CD8-positive, alpha-beta memory T cell (primary cell): ENCODE results near the gene LYPD6B. TPM values are rescaled to one million over a fixed set of nuclear protein-coding genes. Genes with fewer than 3 reads are reported as not detected.

Experiments
- CTCF ChIA-PET: fragments of 350-600 bp; sonication (Branson Sonifier 250); formaldehyde crosslinking; loops from one replicate; lab custom pipeline; 2021; ENCODE audit warnings: antibody characterized with exemption; lab: Charles Lee
- POLR2A ChIA-PET: fragments of 350-600 bp; sonication (Branson Sonifier 250); formaldehyde crosslinking; loops from one replicate; lab custom pipeline; 2021; ENCODE audit warnings: antibody characterized with exemption; lab: Charles Lee
- DNase-seq, 5 donors: peaks; one replicate each; pipeline versions ENCODE4 v3.0.0 to v3.0.0-alpha.2; 2020 to 2022; ENCODE audit warnings: mixed read lengths in 1 of 5
- H3K27ac ChIP-seq: one replicate; pipeline ENCODE4 v1.7.0; 2013; ENCODE audit warnings: low read depth, mild to moderate bottlenecking, low read length, moderate library complexity
- H3K27me3 ChIP-seq: 2 replicates; pipeline ENCODE4 v1.7.0; 2013; ENCODE audit warnings: low read length, mild to moderate bottlenecking; ENCODE audit not compliant: insufficient read depth, poor library complexity, severe bottlenecking
- H3K36me3 ChIP-seq: 2 replicates; pipeline ENCODE4 v1.7.0; 2013; ENCODE audit warnings: mild to moderate bottlenecking, low read length, moderate library complexity; ENCODE audit not compliant: insufficient read depth
- H3K4me1 ChIP-seq: 2 replicates; pipeline ENCODE4 v1.7.0; 2013; ENCODE audit warnings: mild to moderate bottlenecking, low read length, moderate library complexity; ENCODE audit not compliant: insufficient read depth
- H3K4me3 ChIP-seq: 2 replicates; pipeline ENCODE4 v1.7.0; 2013; ENCODE audit warnings: mild to moderate bottlenecking, low read length
- H3K9me3 ChIP-seq: 2 replicates; pipeline ENCODE4 v1.7.0; 2013; ENCODE audit warnings: mild to moderate bottlenecking, low read length
- H3K27ac Mint-ChIP-seq, 8 donors: one replicate each; pipeline ENCODE4 v1.8.0; 2020 to 2021; ENCODE audit warnings: mixed read lengths in 8 of 8, mild to moderate bottlenecking in 6 of 8, inconsistent platforms in 3 of 8, moderate library complexity in 3 of 8
- H3K27me3 Mint-ChIP-seq, 2 donors: one replicate each; pipeline ENCODE4 v1.8.0; 2020 to 2021; ENCODE audit warnings: mixed read lengths in 2 of 2, mild to moderate bottlenecking in 1 of 2, moderate library complexity in 1 of 2
- H3K36me3 Mint-ChIP-seq, 3 donors: one replicate each; pipeline ENCODE4 v1.8.0; 2020 to 2021; ENCODE audit warnings: mixed read lengths in 3 of 3, inconsistent platforms in 1 of 3, mild to moderate bottlenecking in 1 of 3
- H3K4me1 Mint-ChIP-seq, 3 donors: one replicate each; pipeline ENCODE4 v1.8.0; 2020 to 2021; ENCODE audit warnings: mixed read lengths in 3 of 3, inconsistent platforms in 1 of 3, mild to moderate bottlenecking in 1 of 3
- H3K4me3 Mint-ChIP-seq, 7 donors: one replicate each; pipeline ENCODE4 v1.8.0; 2020 to 2021; ENCODE audit warnings: mixed read lengths in 7 of 7, mild to moderate bottlenecking in 6 of 7, moderate library complexity in 4 of 7, inconsistent platforms in 2 of 7
- H3K9me3 Mint-ChIP-seq, 5 donors: one replicate each; pipeline ENCODE4 v1.8.0; 2020 to 2022; ENCODE audit warnings: mixed read lengths in 5 of 5, mild to moderate bottlenecking in 3 of 5, moderate library complexity in 2 of 5, inconsistent platforms in 1 of 5
- polyA plus RNA-seq: library from polyadenylated mRNA; unstranded; fragments of 300-500 nt; fragmentation: Illumina TruSeq; gene quantifications from one replicate; pipeline ENCODE4 v1.2.3, GENCODE V29; 2021
- total RNA-seq, 2 experiments: library from RNA; stranded (reverse); gene quantifications; one replicate each; pipeline ENCODE4 v1.2.3, GENCODE V29; 2021

Gene LYPD6B
- total and polyA plus RNA-seq, 3 experiments from 2014 or later = not detected

DNA sequence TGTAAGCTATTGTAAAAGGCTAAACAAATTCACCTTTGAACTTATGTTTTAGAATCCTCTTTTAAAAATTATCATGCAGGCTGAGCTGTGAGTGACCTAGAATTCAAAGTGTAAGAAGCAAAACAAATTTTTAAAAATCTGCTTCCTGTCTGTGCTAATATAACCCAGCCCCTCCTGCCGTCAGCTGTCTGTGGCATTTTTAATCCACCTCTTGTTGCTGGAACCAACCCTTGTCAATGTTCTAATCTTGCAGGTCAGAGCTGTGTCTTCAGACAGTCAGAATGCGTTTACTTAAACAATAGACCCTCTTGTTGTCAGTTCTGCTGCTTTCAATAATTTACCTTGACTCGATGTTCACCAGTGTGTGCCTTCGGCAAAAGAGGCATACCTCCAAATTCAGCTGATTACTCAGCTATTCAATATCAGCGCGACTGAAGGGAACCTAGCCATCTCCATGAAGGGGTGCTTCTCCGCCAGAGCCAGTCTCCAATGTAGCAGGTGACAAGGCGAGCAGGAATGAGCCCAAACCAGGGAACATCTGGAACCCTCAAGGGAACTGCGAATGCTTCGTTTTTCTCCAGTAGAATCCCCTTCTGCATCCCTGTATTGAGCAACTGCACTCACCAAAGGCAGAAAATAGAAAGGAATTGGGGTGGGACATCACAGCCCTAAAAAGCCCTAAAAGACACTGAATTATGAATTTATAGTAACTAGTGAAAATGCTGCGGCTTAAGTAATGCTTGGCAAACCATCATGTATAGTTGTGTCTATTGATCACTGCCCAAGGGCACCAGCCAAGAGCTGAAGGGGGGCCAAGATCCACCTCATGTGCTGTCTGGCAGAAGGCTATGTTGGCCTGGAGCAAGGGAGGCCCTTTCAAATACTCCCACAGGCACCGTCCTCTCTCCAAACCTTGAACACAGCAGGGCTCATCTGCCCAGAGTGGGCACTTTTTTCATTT lies 62.5 kb downstream of the LYPD6B start:
- Histone ChIP-seq H3K9me3 (no peaks in the 10 kb centered on the region), H3K4me3 (no peak overlapping the region), H3K27ac (no peak overlapping the region), H3K27me3 (no peaks in the 10 kb centered on the region), H3K36me3 (no peaks in the 10 kb centered on the region), H3K4me1 (no peaks in the 10 kb centered on the region)
- ChIA-PET CTCF (no interaction called here), POLR2A (no interaction called here)
- Mint-ChIP-seq H3K4me3 (no peak overlapping the region), H3K4me1 (no peaks in the 10 kb centered on the region), H3K36me3 (no peaks in the 10 kb centered on the region), H3K27me3 (peaks cover 2 to 11% of the 10 kb centered on the region in 2 donors), H3K27ac (no peak overlapping the region), H3K9me3 (peaks cover 2 to 6% (median 4%) of the 10 kb centered on the region in 5 donors)
- DNase-seq = no peak

DNA sequence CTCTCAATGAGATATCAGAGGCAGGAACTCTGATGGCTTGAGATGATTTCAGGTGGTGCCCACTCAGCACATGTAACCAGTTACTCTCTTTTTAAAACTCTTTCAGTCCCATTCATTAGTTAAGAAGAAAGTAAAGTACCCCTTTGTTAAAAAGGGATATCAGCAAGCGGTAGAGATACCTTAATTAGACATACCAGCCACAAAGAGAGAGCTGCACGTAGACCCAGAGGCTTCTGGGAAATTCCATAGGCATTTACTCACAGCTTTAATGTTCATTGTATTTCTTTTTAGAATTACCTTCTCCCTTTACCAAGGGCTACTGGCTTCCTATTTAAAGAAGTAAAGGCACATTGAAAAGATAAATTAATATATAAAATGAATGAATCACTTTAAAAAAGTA lies 63.3 kb downstream of the LYPD6B start:
- CTCF ChIA-PET = no interaction called here
- Histone ChIP-seq H3K36me3 (no peaks in the 10 kb centered on the region), H3K4me3 (no peak overlapping the region), H3K4me1 (no peaks in the 10 kb centered on the region), H3K9me3 (no peaks in the 10 kb centered on the region), H3K27ac (no peak overlapping the region), H3K27me3 (no peaks in the 10 kb centered on the region)
- no peak overlapping the region for H3K4me3 Mint-ChIP-seq
- no peaks in the 10 kb centered on the region for H3K4me1 Mint-ChIP-seq
- H3K36me3 Mint-ChIP-seq = no peaks in the 10 kb centered on the region
- H3K27me3 Mint-ChIP-seq = peaks cover 4 to 8% of the 10 kb centered on the region in 2 donors
- no peak for DNase-seq
- H3K27ac Mint-ChIP-seq = no peak overlapping the region
- H3K9me3 Mint-ChIP-seq = peaks cover 4 to 11% (median 5%) of the 10 kb centered on the region in 5 donors
- POLR2A ChIA-PET = no interaction called here

DNA sequence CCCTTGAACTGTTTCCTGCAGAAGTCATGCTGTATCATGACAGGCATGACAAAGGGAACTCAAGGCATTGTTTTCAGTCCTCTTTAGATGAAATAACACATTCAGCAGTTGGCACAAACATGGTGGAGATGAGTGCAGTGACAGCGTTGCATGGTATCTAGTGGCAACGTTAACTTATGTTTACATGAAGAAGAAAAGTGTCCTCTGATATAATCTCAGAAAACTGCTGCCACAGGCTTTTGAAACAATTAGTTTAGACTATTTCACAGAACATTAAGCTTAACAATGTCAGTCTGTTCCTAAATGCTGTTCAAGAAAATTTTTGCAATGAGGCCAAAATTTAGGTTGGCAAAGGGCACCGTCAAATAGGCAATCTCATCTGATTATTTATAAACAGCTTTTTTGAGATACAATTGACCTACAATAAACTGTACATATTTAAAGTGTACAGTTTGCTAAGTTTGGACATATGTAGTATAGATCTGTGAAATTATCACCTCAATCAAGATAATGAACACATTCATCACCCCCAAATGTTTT lies 64.7 kb downstream of the LYPD6B start:
- CTCF ChIA-PET = interaction anchor here (1.4 kb wide), 1 partner anchor 11 kb away, joined by 3 read pairs; no protein-coding TSS in a partner anchor
- H3K36me3 ChIP-seq = no peaks in the 10 kb centered on the region
- POLR2A ChIA-PET = no interaction called here

DNA sequence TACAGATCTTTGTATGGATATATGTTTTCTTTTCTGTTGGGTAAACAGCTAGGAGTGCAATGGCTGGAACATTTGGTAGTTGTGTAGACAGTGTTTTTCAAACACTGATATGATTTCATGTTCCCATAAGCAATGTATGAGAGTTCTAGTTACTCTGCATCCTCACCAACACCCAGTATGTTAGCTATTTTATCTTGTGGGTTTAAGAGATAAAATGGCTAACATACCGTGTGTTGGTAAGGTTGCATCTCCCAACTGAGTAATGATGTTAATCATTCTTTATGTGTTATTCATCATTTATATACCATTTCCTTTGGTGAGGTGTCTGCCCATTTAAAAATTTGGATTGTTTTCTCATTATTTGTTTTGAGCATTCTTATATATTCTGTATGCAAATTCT lies 65.7 kb downstream of the LYPD6B start:
- Histone ChIP-seq H3K36me3 (no peaks in the 10 kb centered on the region), H3K4me1 (no peaks in the 10 kb centered on the region), H3K27ac (no peak overlapping the region), H3K9me3 (no peaks in the 10 kb centered on the region), H3K4me3 (no peak overlapping the region), H3K27me3 (no peaks in the 10 kb centered on the region)
- H3K4me3 Mint-ChIP-seq = no peak overlapping the region
- H3K36me3 Mint-ChIP-seq = no peaks in the 10 kb centered on the region
- H3K4me1 Mint-ChIP-seq = no peaks in the 10 kb centered on the region
- DNase-seq = no peak
- peaks cover 2 to 12% of the 10 kb centered on the region in 2 donors for H3K27me3 Mint-ChIP-seq
- POLR2A ChIA-PET = no interaction called here
- H3K9me3 Mint-ChIP-seq = peaks cover 6 to 11% (median 8%) of the 10 kb centered on the region in 5 donors
- no peak overlapping the region for H3K27ac Mint-ChIP-seq
- CTCF ChIA-PET = interaction anchor here (0.7 to 1.4 kb wide), 2 partner anchors 10 to 53 kb away, joined by 3 to 4 read pairs; no protein-coding TSS in a partner anchor

More for the DNA sequence above, 64.7 kb downstream of the LYPD6B start:
- Mint-ChIP-seq H3K27ac (no peak overlapping the region), H3K4me3 (no peak overlapping the region), H3K27me3 (peaks cover 2 to 11% of the 10 kb centered on the region in 2 donors), H3K4me1 (no peaks in the 10 kb centered on the region), H3K9me3 (peaks cover 4 to 11% (median 8%) of the 10 kb centered on the region in 5 donors), H3K36me3 (no peaks in the 10 kb centered on the region)
- Histone ChIP-seq H3K27me3 (no peaks in the 10 kb centered on the region), H3K9me3 (no peaks in the 10 kb centered on the region), H3K27ac (no peak overlapping the region), H3K4me3 (no peak overlapping the region), H3K4me1 (no peaks in the 10 kb centered on the region)
- no peak for DNase-seq

DNA sequence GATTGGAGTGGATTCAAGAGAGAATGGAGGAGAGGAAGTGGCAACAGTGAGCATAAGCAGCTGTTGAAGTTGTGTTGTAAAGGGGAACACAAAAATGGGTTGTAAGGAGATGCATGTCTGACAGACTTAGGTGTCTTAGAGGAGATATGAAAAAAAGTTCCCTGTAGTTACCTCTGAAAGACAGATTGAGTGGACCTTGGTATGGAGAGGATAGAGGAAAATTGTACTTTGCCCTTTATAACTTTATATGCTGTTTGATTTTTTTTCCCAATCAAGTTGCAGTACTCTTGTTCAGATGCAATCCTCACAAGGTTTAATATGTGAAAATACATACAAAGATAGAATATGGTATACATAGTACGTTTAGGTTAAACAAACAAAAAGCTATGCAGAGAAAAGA lies 73.6 kb downstream of the LYPD6B start:
- POLR2A ChIA-PET = no interaction called here
- CTCF ChIA-PET = no interaction called here
- Mint-ChIP-seq H3K9me3 (peaks cover 2 to 6% (median 3%) of the 10 kb centered on the region in 5 donors), H3K4me3 (no peak overlapping the region), H3K27ac (no peak overlapping the region), H3K36me3 (no peaks in the 10 kb centered on the region), H3K4me1 (no peaks in the 10 kb centered on the region), H3K27me3 (peaks cover 0 to 10% of the 10 kb centered on the region in 2 donors)
- Histone ChIP-seq H3K4me1 (no peaks in the 10 kb centered on the region), H3K27me3 (no peaks in the 10 kb centered on the region), H3K27ac (no peak overlapping the region), H3K9me3 (no peaks in the 10 kb centered on the region), H3K4me3 (no peak overlapping the region), H3K36me3 (no peaks in the 10 kb centered on the region)
- DNase-seq = no peak

DNA sequence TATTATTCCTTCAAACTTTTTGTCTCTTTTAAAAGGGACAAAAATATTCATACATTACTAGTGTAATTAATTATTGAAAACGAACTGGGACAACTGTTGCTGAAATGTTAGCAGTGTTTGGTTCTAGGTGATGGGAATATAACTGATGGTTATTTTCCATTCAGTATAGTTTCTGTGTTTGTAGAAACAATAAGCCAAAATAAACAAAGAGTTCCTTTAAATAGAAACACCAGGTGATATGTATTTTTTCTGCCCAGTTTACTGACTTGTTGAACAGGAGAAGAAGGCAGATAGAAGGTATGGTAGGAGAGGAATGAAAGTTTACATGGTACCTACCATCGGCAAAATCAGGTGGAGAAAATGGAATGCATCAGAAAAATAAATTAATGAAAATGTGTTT lies 74.2 kb downstream of the LYPD6B start:
- Mint-ChIP-seq H3K9me3 (peaks cover 2 to 3% (median 3%) of the 10 kb centered on the region in 5 donors), H3K4me1 (no peaks in the 10 kb centered on the region), H3K27ac (no peak overlapping the region), H3K27me3 (peaks cover 0 to 10% of the 10 kb centered on the region in 2 donors), H3K4me3 (no peak overlapping the region), H3K36me3 (no peaks in the 10 kb centered on the region)
- H3K9me3 ChIP-seq = no peaks in the 10 kb centered on the region
- ChIA-PET POLR2A (no interaction called here), CTCF (no interaction called here)
- H3K27me3 ChIP-seq = no peaks in the 10 kb centered on the region
- no peak overlapping the region for H3K27ac ChIP-seq
- DNase-seq = no peak
- H3K4me1 ChIP-seq = no peaks in the 10 kb centered on the region
- H3K4me3 ChIP-seq = no peak overlapping the region
- H3K36me3 ChIP-seq = no peaks in the 10 kb centered on the region

DNA sequence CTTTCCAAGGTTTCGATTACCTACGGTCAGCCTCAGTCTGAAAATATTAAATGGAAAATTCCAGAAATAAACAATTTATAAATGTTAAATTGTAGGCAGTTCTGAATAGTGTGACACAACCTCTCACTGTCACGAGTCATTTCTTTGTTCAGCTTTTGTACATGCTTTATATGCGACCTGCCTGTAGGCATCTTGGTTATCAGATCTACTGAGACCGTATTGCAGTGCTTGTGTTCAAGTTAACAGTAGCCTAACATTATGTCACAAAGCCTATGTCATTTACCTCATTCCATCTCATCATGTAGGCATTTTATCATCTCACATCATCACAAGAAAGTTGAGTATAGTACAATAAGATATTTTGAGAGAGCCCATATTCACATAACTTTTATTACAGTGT lies 77.3 kb downstream of the LYPD6B start:
- H3K27ac Mint-ChIP-seq = no peak overlapping the region
- Histone ChIP-seq H3K4me1 (no peaks in the 10 kb centered on the region), H3K9me3 (no peaks in the 10 kb centered on the region), H3K27ac (no peak overlapping the region), H3K27me3 (no peaks in the 10 kb centered on the region), H3K36me3 (no peaks in the 10 kb centered on the region), H3K4me3 (no peak overlapping the region)
- no peak for DNase-seq
- no peak overlapping the region for H3K4me3 Mint-ChIP-seq
- peaks cover 0 to 3% (median 0%) of the 10 kb centered on the region in 5 donors for H3K9me3 Mint-ChIP-seq
- no peaks in the 10 kb centered on the region for H3K4me1 Mint-ChIP-seq
- no peaks in the 10 kb centered on the region for H3K36me3 Mint-ChIP-seq
- H3K27me3 Mint-ChIP-seq = peaks cover 0 to 6% of the 10 kb centered on the region in 2 donors
- POLR2A ChIA-PET = no interaction called here
- CTCF ChIA-PET = no interaction called here

DNA sequence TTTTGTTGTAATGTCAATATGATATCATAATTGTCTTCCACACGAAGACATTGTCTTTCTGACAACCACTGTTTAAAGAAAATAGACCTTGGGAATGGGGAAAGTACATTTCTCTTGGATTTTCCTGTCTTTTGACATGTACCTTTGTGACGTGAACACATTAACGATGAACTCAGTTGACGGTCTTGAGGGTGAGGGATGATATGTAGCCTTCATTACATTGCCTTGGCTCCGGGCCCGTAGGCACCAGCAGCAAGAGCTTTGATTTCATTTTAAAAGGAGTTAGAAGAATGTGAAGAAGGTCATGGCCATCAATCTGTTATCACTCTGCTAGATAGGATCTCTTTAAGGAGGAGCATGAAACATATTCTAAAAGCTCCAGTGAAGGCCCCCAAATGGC lies 80.9 kb downstream of the LYPD6B start:
- H3K27me3 Mint-ChIP-seq = peaks cover 2 to 10% of the 10 kb centered on the region in 2 donors
- H3K27ac Mint-ChIP-seq = no peak overlapping the region
- H3K4me3 ChIP-seq = no peak overlapping the region
- no peaks in the 10 kb centered on the region for H3K4me1 Mint-ChIP-seq
- ChIA-PET POLR2A (no interaction called here), CTCF (no interaction called here)
- DNase-seq = no peak
- H3K4me1 ChIP-seq = no peaks in the 10 kb centered on the region
- H3K4me3 Mint-ChIP-seq = no peak overlapping the region
- no peaks in the 10 kb centered on the region for H3K27me3 ChIP-seq
- no peaks in the 10 kb centered on the region for H3K36me3 Mint-ChIP-seq
- no peaks in the 10 kb centered on the region for H3K9me3 ChIP-seq
- H3K27ac ChIP-seq = no peak overlapping the region
- H3K9me3 Mint-ChIP-seq = peaks cover 0 to 3% (median 2%) of the 10 kb centered on the region in 5 donors
- H3K36me3 ChIP-seq = no peaks in the 10 kb centered on the region
